Small intestine (tissue), 7 donors: Measurements from ENCODE around the gene SLC30A4. TPM values are rescaled to one million over a fixed set of nuclear protein-coding genes. Genes with fewer than 3 reads are reported as not detected.
"Not testable (repeated sequence)": the region's sequence is repeated elsewhere in the genome, so short reads cannot be mapped to it uniquely, and the experiment has no call there.

ENCODE experiments used
- DNase-seq, 2 donors: peaks; one replicate each; pipeline versions ENCODE4 v3.0.0 to v3.0.0-alpha.2; 2013
- FAIRE-seq: peaks from 2 replicates; lab custom pipeline; 2012; peaks lifted over from hg19 to GRCh38; lab: Jason Lieb, UNC
- H3K27ac ChIP-seq, 3 donors: one replicate each; pipeline ENCODE4 v1.5.1; 2013; ENCODE audit warnings: low read length in 2 of 3, mild to moderate bottlenecking in 2 of 3, control low read depth in 1 of 3, inconsistent platforms in 1 of 3, low read depth in 1 of 3, moderate library complexity in 1 of 3
- H3K27me3 ChIP-seq, 3 donors: one replicate each; pipeline ENCODE4 v1.6.1; 2013; ENCODE audit warnings: low read length in 3 of 3, inconsistent platforms in 1 of 3; ENCODE audit not compliant: control insufficient read depth in 3 of 3, insufficient read depth in 3 of 3
- H3K36me3 ChIP-seq, 3 donors: one replicate each; pipeline ENCODE4 v1.6.1; 2013; ENCODE audit warnings: low read length in 3 of 3, inconsistent platforms in 1 of 3, low read depth in 1 of 3, mild to moderate bottlenecking in 1 of 3, moderate library complexity in 1 of 3; ENCODE audit not compliant: control insufficient read depth in 3 of 3, insufficient read depth in 2 of 3
- H3K4me1 ChIP-seq, 3 donors: one replicate each; pipeline ENCODE4 v1.6.1; 2013; ENCODE audit warnings: low read length in 2 of 3, inconsistent platforms in 1 of 3, low read depth in 1 of 3, mild to moderate bottlenecking in 1 of 3, moderate library complexity in 1 of 3; ENCODE audit not compliant: control insufficient read depth in 3 of 3, insufficient read depth in 2 of 3
- H3K4me3 ChIP-seq, 3 donors: one replicate each; pipeline ENCODE4 v1.5.1; 2013; ENCODE audit warnings: low read length in 3 of 3, control low read depth in 1 of 3, inconsistent platforms in 1 of 3, low read depth in 1 of 3, mild to moderate bottlenecking in 1 of 3, moderate library complexity in 1 of 3
- H3K9me3 ChIP-seq, 2 donors: one replicate each; pipeline ENCODE4 v1.6.1; 2013; ENCODE audit warnings: low read depth in 1 of 2, low read length in 1 of 2; ENCODE audit not compliant: control insufficient read depth in 2 of 2, insufficient read depth in 1 of 2
- WGBS, 3 donors: extraction: QIAGEN DNeasy Blood & Tissue Kit; methylation state at CpG; one replicate each; pipeline ENCODE4 v1.1.7; 2013; 5-methylcytosine and 5-hydroxymethylcytosine counted together
- polyA plus RNA-seq, 4 donors: library from polyadenylated mRNA; stranded (reverse) in 3 of 4; unstranded in 1 of 4; fragments of 200-250 nt in 3 of 4; fragments of 120-200 nt in 1 of 4; gene quantifications; one replicate each; pipeline versions ENCODE4 v1.2.1 to v1.2.3, GENCODE V29; 2013
- donor health status: healthy with polysubstance abuse.
- donor health status: control.
- donor health status: control.
- donor health status: Bipolar disorder and iron deficiency.
- donor health status: healthy.

SLC30A4 gene
- polyA plus RNA-seq, 4 donors: 3.2 to 13.6 (median 8.9) TPM

GRCh38 chr15:45529613-45530012 is 7.1 kb upstream of the SLC30A4 start:
- no peak overlapping the region for H3K27ac ChIP-seq

DNA sequence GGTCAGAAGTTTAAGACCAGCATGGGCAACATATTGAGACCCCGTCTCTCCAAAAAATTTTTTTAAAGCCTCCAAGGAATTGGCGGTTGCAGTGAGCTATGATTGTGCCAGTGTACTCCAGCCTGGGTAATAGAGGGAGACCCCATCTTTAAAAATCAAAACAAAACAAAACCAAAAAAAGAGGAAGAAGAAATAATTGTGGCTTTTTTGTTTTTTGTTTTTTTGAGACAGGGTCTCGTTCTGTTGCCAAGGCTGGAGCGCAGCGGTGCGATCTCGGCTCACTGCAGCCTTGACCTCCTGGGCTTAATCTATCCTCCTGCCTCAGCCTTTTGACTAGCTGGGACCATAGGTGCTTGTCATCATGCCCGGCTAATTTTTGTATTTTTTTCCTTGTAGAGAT is 4.5 kb upstream of the SLC30A4 start:
- Histone ChIP-seq H3K9me3 (no peaks in the 10 kb centered on the region), H3K4me1 (no peaks in the 10 kb centered on the region), H3K4me3 (no peak overlapping the region), H3K27me3 (peaks cover 0 to 34% (median 0%) of the 10 kb centered on the region in 3 donors), H3K36me3 (no peaks in the 10 kb centered on the region), H3K27ac (no peak overlapping the region)
- no peak for DNase-seq
- 76 to 92% (median 79%) methylated on average over 8 of the region's 8 CpGs for WGBS, 3 donors
- FAIRE-seq: no peak

More at GRCh38 chr15:45529613-45530012, 7.1 kb upstream of the SLC30A4 start:
- Histone ChIP-seq H3K9me3 (no peaks in the 10 kb centered on the region), H3K27me3 (peaks cover 0 to 19% (median 0%) of the 10 kb centered on the region in 3 donors), H3K4me1 (no peaks in the 10 kb centered on the region), H3K4me3 (no peak overlapping the region), H3K36me3 (no peaks in the 10 kb centered on the region)
- FAIRE-seq: no peak
- WGBS, 3 donors: 68 to 75% (median 72%) methylated on average over 3 of the region's 3 CpGs
- DNase-seq: no peak

GRCh38 chr15:45523166-45523460 is 558 bp upstream of the SLC30A4 start:
- H3K27ac ChIP-seq: peak overlapping the region; percentile 72 to 87 (median 74)

GRCh38 chr15:45521596-45522327 is 793 bp downstream of the SLC30A4 start:
- FAIRE-seq (no peak), DNase-seq (peak; percentile 85)
- WGBS, 3 donors: 1 to 4% (median 2%) methylated on average over 27 of the region's 27 CpGs
- H3K27me3 ChIP-seq: peaks cover 0 to 24% (median 0%) of the 10 kb centered on the region in 3 donors
- H3K4me3 ChIP-seq: peak overlapping the region; percentile 47 to 69 (median 55)
- H3K9me3 ChIP-seq: no peaks in the 10 kb centered on the region
- peaks cover 0 to 12% (median 0%) of the 10 kb centered on the region in 3 donors for H3K4me1 ChIP-seq
- H3K27ac ChIP-seq: peak overlapping the region; percentile 74 to 87 (median 74)
- no peaks in the 10 kb centered on the region for H3K36me3 ChIP-seq

More at GRCh38 chr15:45523166-45523460, 558 bp upstream of the SLC30A4 start:
- DNase-seq (no peak), FAIRE-seq (no peak)
- 13 to 21% (median 18%) methylated on average over 7 of the region's 7 CpGs for WGBS, 3 donors
- no peaks in the 10 kb centered on the region for H3K36me3 ChIP-seq
- peaks cover 0 to 30% (median 0%) of the 10 kb centered on the region in 3 donors for H3K27me3 ChIP-seq
- peaks cover 0 to 12% (median 0%) of the 10 kb centered on the region in 3 donors for H3K4me1 ChIP-seq
- no peaks in the 10 kb centered on the region for H3K9me3 ChIP-seq
- peak overlapping the region; percentile 47 to 69 (median 61) for H3K4me3 ChIP-seq

GRCh38 chr15:45510758-45511280 is 11.7 kb downstream of the SLC30A4 start:
- Histone ChIP-seq H3K27ac (no peak overlapping the region), H3K4me1 (no peaks in the 10 kb centered on the region), H3K27me3 (no peaks in the 10 kb centered on the region), H3K36me3 (peaks cover 2 to 11% (median 5%) of the 10 kb centered on the region in 3 donors), H3K4me3 (no peak overlapping the region), H3K9me3 (no peaks in the 10 kb centered on the region)
- no peak for FAIRE-seq
- DNase-seq: no peak
- 48 to 64% (median 55%) methylated on average over 4 of the region's 4 CpGs for WGBS, 3 donors

DNA sequence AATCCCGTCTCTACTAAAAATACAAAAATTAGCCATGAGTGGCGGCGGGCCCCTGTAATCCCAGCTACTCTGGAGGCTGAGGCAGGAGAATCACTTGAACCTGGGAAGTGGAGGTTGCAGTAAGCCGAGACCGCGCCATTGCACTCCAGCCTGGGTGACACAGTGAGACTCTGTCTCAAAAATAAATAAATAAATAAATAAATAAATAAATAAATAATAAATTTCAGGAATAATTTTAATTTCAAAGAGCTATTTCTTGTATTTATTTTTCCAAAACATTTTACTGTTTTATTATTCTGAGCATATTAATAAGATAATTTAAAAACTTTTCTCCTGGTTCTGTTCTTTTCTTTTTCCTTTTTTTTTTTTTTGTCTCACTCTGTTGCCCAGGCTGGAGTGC is 15.4 kb downstream of the SLC30A4 start:
- not testable (repeated sequence) for H3K27me3 ChIP-seq, H3K9me3 ChIP-seq, H3K4me3 ChIP-seq, DNase-seq, H3K4me1 ChIP-seq, FAIRE-seq, H3K27ac ChIP-seq
- 96 to 98% (median 98%) methylated on average over 6 of the region's 6 CpGs for WGBS, 3 donors
- peaks cover 2 to 11% (median 8%) of the 10 kb centered on the region in 3 donors for H3K36me3 ChIP-seq

DNA sequence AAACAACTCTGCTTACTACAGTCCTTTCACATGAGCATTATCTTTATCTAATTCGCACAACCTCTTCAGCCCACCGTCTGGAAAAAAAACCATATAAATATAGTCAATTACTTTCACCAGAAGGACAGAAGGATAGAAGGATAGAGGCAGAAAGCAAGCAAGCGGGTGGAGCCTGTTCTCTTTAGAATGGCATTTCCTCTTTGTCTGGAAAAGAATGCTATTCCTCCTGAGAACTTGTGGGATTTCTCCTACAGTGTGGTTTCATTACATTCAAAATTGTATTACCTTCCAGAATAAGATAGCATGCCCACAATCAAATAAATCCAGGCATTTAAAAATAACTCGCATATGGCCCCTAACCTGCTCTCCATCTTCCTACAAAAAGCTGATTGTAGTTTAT is 23.1 kb downstream of the SLC30A4 start:
- no peak overlapping the region for H3K4me3 ChIP-seq
- no peak for FAIRE-seq
- 82 to 90% (median 89%) methylated on average over 4 of the region's 4 CpGs for WGBS, 3 donors

GRCh38 chr15:45498701-45499100 is 23.9 kb downstream of the SLC30A4 start:
- Histone ChIP-seq H3K36me3 (peaks cover 0 to 4% (median 4%) of the 10 kb centered on the region in 3 donors), H3K27ac (no peak overlapping the region), H3K4me1 (no peaks in the 10 kb centered on the region), H3K27me3 (no peaks in the 10 kb centered on the region), H3K4me3 (no peak overlapping the region), H3K9me3 (no peaks in the 10 kb centered on the region)
- 91 to 100% (median 92%) methylated on average over 1 of the region's 1 CpG for WGBS, 3 donors
- FAIRE-seq (no peak), DNase-seq (no peak)

More for the DNA sequence above, 23.1 kb downstream of the SLC30A4 start:
- H3K27ac ChIP-seq: no peak overlapping the region
- H3K4me1 ChIP-seq: no peaks in the 10 kb centered on the region
- no peaks in the 10 kb centered on the region for H3K9me3 ChIP-seq
- peaks cover 0 to 4% (median 4%) of the 10 kb centered on the region in 3 donors for H3K36me3 ChIP-seq
- no peaks in the 10 kb centered on the region for H3K27me3 ChIP-seq
- no peak for DNase-seq
